CD4-positive, alpha-beta T cell (primary cell): ENCODE results near the gene DDT. TPM values are rescaled to one million over a fixed set of nuclear protein-coding genes. Genes with fewer than 3 reads are reported as not detected.

Experiments used
- ATAC-seq: fragments of 200-7000 bp; cut with Tn5 transposase; one replicate; pipeline ENCODE4 v1.10.0; 2022; ENCODE audit warnings: mild to moderate bottlenecking; ENCODE audit not compliant: poor library complexity
- CTCF ChIA-PET: fragments of 350-600 bp; sonication (Branson Sonifier 250); formaldehyde crosslinking; loops from one replicate; lab custom pipeline; 2021; ENCODE audit warnings: antibody characterized with exemption, inconsistent platforms; lab: Charles Lee
- POLR2A ChIA-PET: fragments of 350-600 bp; sonication (Branson Sonifier 250); formaldehyde crosslinking; loops from one replicate; lab custom pipeline; 2021; ENCODE audit warnings: antibody characterized with exemption, inconsistent platforms; lab: Charles Lee
- DNase-seq, 14 experiments: peaks; one replicate each; pipeline ENCODE4 v3.0.0-alpha.2; 2013 to 2020; ENCODE audit warnings: mixed read lengths in 2 of 14
- H3K27ac ChIP-seq, 2 donors: one replicate each; pipeline versions ENCODE4 v1.5.1 to v1.7.0; 2013; ENCODE audit warnings: low read length in 2 of 2, low read depth in 1 of 2, mild to moderate bottlenecking in 1 of 2
- H3K27me3 ChIP-seq, 2 experiments: 1 replicate in 1 of 2; 2 replicates in 1 of 2; pipeline versions ENCODE4 v1.6.1 to v1.7.0; 2013; ENCODE audit warnings: low read length in 2 of 2, control low read depth in 1 of 2, mild to moderate bottlenecking in 1 of 2, moderate library complexity in 1 of 2; ENCODE audit not compliant: insufficient read depth in 2 of 2, control insufficient read depth in 1 of 2
- H3K36me3 ChIP-seq: one replicate; pipeline ENCODE4 v1.6.1; 2013; ENCODE audit warnings: low read length, control low read depth; ENCODE audit not compliant: insufficient read depth
- H3K4me1 ChIP-seq: one replicate; pipeline ENCODE4 v1.6.1; 2013; ENCODE audit warnings: low read length, control low read depth; ENCODE audit not compliant: insufficient read depth
- H3K4me3 ChIP-seq: one replicate; pipeline ENCODE4 v1.5.1; 2013; ENCODE audit warnings: mild to moderate bottlenecking, low read length, moderate library complexity
- H3K9me3 ChIP-seq, 2 experiments: 1 replicate in 1 of 2; 2 replicates in 1 of 2; pipeline versions ENCODE4 v1.6.1 to v1.7.0; 2013; ENCODE audit warnings: low read length in 2 of 2, mild to moderate bottlenecking in 2 of 2, control low read depth in 1 of 2, moderate library complexity in 1 of 2; ENCODE audit not compliant: control insufficient read depth in 1 of 2, insufficient read depth in 1 of 2
- H3K27ac Mint-ChIP-seq: one replicate; pipeline ENCODE4 v1.8.0; 2020; ENCODE audit warnings: mixed read lengths
- H3K27me3 Mint-ChIP-seq: one replicate; pipeline ENCODE4 v1.8.0; 2021; ENCODE audit warnings: mixed read lengths
- H3K36me3 Mint-ChIP-seq: one replicate; pipeline ENCODE4 v1.8.0; 2021; ENCODE audit warnings: low read depth, mixed read lengths
- H3K4me1 Mint-ChIP-seq: one replicate; pipeline ENCODE4 v1.8.0; 2021; ENCODE audit warnings: low read depth, mixed read lengths
- H3K4me3 Mint-ChIP-seq: one replicate; pipeline ENCODE4 v1.8.0; 2020; ENCODE audit warnings: mild to moderate bottlenecking, mixed read lengths
- H3K9me3 Mint-ChIP-seq: one replicate; pipeline ENCODE4 v1.8.0; 2020; ENCODE audit warnings: mixed read lengths
- intact Hi-C, 2 experiments: fragments of 100-400 bp; cut with DNase I in 1 of 2; cut with micrococcal nuclease in 1 of 2; formaldehyde crosslinking; loops; one replicate each; pipeline versions ENCODE4 v1.15.1 to v1.9.0; 2023 to 2025; cut with DNase I, micrococcal nuclease
- total RNA-seq, 174 experiments: library from RNA in 2 of 174; stranded (reverse) in 2 of 174; gene quantifications; one replicate each; pipeline ENCODE4 v1.2.3 and lab custom pipeline; 2021 to 2026
- TF ChIP-seq, protein P1 (sequence below): fragments of 200-600 bp; IDR thresholded peaks from one replicate; pipeline ENCODE4 v1.8.0; 2022; ENCODE audit warnings: antibody characterized with exemption, mild to moderate bottlenecking

The DDT gene
- total RNA-seq, 2 experiments from 2014 or later, result 82.3 to 84.3 TPM

- peaks cover 22% of the 10 kb centered on the region for H3K4me1 ChIP-seq
- H3K4me3 Mint-ChIP-seq, result peak overlapping the region; percentile 7
- peaks cover 13% of the 10 kb centered on the region for H3K36me3 Mint-ChIP-seq
- no peak overlapping the region for H3K27ac ChIP-seq
- no peak overlapping the region for H3K4me3 ChIP-seq
- intact Hi-C loops, result loop anchor here (5.0 to 10.0 kb wide), 3 partner anchors 57 to 225 kb away; partner anchors contain the start of gene SMARCB1 (in 2 of the 2)
- TF ChIP-seq, protein P1, sequence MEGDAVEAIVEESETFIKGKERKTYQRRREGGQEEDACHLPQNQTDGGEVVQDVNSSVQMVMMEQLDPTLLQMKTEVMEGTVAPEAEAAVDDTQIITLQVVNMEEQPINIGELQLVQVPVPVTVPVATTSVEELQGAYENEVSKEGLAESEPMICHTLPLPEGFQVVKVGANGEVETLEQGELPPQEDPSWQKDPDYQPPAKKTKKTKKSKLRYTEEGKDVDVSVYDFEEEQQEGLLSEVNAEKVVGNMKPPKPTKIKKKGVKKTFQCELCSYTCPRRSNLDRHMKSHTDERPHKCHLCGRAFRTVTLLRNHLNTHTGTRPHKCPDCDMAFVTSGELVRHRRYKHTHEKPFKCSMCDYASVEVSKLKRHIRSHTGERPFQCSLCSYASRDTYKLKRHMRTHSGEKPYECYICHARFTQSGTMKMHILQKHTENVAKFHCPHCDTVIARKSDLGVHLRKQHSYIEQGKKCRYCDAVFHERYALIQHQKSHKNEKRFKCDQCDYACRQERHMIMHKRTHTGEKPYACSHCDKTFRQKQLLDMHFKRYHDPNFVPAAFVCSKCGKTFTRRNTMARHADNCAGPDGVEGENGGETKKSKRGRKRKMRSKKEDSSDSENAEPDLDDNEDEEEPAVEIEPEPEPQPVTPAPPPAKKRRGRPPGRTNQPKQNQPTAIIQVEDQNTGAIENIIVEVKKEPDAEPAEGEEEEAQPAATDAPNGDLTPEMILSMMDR, result no peak
- CTCF ChIA-PET, result interaction anchor here (2.6 kb wide), 1 partner anchor 115 kb away, joined by 7 read pairs; the partner anchor contains the start of gene MIF
- ATAC-seq, result no peak
- H3K27ac Mint-ChIP-seq, result peak overlapping the region; percentile 94
- H3K9me3 Mint-ChIP-seq, result no peaks in the 10 kb centered on the region
- peaks cover 35% of the 10 kb centered on the region for H3K4me1 Mint-ChIP-seq
- no peak for DNase-seq
- H3K9me3 ChIP-seq, result no peaks in the 10 kb centered on the region
- no peaks in the 10 kb centered on the region for H3K27me3 ChIP-seq
- POLR2A ChIA-PET, result interaction anchor here (1.7 to 4.0 kb wide), 2 partner anchors 28 to 144 kb away, joined by 10 to 68 read pairs; no protein-coding TSS in a partner anchor
- no peaks in the 10 kb centered on the region for H3K27me3 Mint-ChIP-seq
- no peaks in the 10 kb centered on the region for H3K36me3 ChIP-seq
These were observed 35.2 kb upstream of the DDT start for GRCh38 chr22:24009227-24010017.

- no peaks in the 10 kb centered on the region for H3K9me3 Mint-ChIP-seq
- Histone ChIP-seq H3K27me3 (no peaks in the 10 kb centered on the region), H3K27ac (no peak overlapping the region), H3K9me3 (no peaks in the 10 kb centered on the region), H3K4me1 (peaks cover 22% of the 10 kb centered on the region), H3K4me3 (no peak overlapping the region), H3K36me3 (no peaks in the 10 kb centered on the region)
- intact Hi-C loops, result loop anchor here in 1 of 2 experiments (5.0 kb wide), 1 partner anchor 56 kb away; no protein-coding TSS in a partner anchor
- no peak overlapping the region for H3K4me3 Mint-ChIP-seq
- ChIA-PET CTCF (no interaction called here), POLR2A (interaction anchor here (0.7 kb wide), 1 partner anchor 246 kb away, joined by 3 read pairs; the partner anchor contains the start of gene C22orf15)
- no peak overlapping the region for H3K27ac Mint-ChIP-seq
- H3K27me3 Mint-ChIP-seq, result peaks cover under 1% of the 10 kb centered on the region
- DNase-seq (no peak), ATAC-seq (no peak)
- peaks cover 29% of the 10 kb centered on the region for H3K4me1 Mint-ChIP-seq
- H3K36me3 Mint-ChIP-seq, result peaks cover 13% of the 10 kb centered on the region
- TF ChIP-seq, protein P1, result no peak
These were observed 34.4 kb upstream of the DDT start for GRCh38 chr22:24008381-24009226.

DNA sequence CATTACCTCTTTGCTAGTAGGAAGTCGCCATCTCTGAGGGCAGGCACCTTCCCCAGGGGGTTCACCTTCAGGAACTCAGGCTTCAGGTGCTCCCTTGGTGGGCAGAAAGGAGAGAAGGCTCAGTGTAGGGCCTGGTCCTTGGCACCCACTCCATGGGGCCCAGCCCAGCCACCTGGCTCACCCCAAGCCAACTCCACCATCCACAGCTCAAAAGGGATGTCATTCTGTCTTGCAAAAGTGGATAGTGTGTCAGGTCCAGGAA is 33.7 kb upstream of the DDT start:
- Mint-ChIP-seq H3K27me3 (peaks cover 5% of the 10 kb centered on the region), H3K36me3 (peaks cover 13% of the 10 kb centered on the region)

More for the DNA sequence above, 33.7 kb upstream of the DDT start:
- ATAC-seq, result no peak
- Histone ChIP-seq H3K4me1 (peaks cover 19% of the 10 kb centered on the region), H3K36me3 (no peaks in the 10 kb centered on the region), H3K4me3 (no peak overlapping the region), H3K9me3 (no peaks in the 10 kb centered on the region), H3K27me3 (no peaks in the 10 kb centered on the region), H3K27ac (no peak overlapping the region)
- ChIA-PET POLR2A (interaction anchor here (0.7 kb wide), 1 partner anchor 245 kb away, joined by 3 read pairs; the partner anchor contains the start of gene C22orf15), CTCF (no interaction called here)
- H3K9me3 Mint-ChIP-seq, result no peaks in the 10 kb centered on the region
- H3K4me1 Mint-ChIP-seq, result peaks cover 24% of the 10 kb centered on the region
- H3K27ac Mint-ChIP-seq, result no peak overlapping the region
- TF ChIP-seq, protein P1, result no peak
- intact Hi-C loops, result loop anchor here in 1 of 2 experiments (5.0 kb wide), 1 partner anchor 56 kb away; no protein-coding TSS in a partner anchor
- H3K4me3 Mint-ChIP-seq, result no peak overlapping the region
- DNase-seq, result no peak
